H9 (cell line): Measurements from ENCODE around the gene NLRC3. TPM values are rescaled to one million over a fixed set of nuclear protein-coding genes. Genes with fewer than 3 reads are reported as not detected.

Experiments used
- DNase-seq: peaks from one replicate; pipeline ENCODE4 v3.0.0-alpha.2; 2017
- H2AFZ ChIP-seq: one replicate; pipeline ENCODE4 v1.6.1; 2013; ENCODE audit warnings: mild to moderate bottlenecking, low read length, control low read depth, moderate library complexity
- H2AK5ac ChIP-seq: 2 replicates; pipeline ENCODE4 v1.6.1; 2013; ENCODE audit warnings: low read length, control low read depth, mixed read lengths; ENCODE audit not compliant: insufficient read length
- H2BK120ac ChIP-seq: one replicate; pipeline ENCODE4 v1.6.1; 2013; ENCODE audit warnings: low read depth, mild to moderate bottlenecking, low read length, control low read depth, inconsistent platforms; ENCODE audit not compliant: poor library complexity, severe bottlenecking
- H2BK12ac ChIP-seq: 2 replicates; pipeline ENCODE4 v1.6.1; 2013; ENCODE audit warnings: low read length, control low read depth, mixed read lengths, low read depth; ENCODE audit not compliant: insufficient read length
- H2BK15ac ChIP-seq: 2 replicates; pipeline ENCODE4 v1.6.1; 2013; ENCODE audit warnings: low read depth, low read length, control low read depth
- H2BK20ac ChIP-seq: one replicate; pipeline ENCODE4 v1.6.1; 2013; ENCODE audit warnings: low read depth, mild to moderate bottlenecking, low read length, control low read depth, inconsistent platforms; ENCODE audit not compliant: poor library complexity, severe bottlenecking
- H2BK5ac ChIP-seq: 2 replicates; pipeline ENCODE4 v1.6.1; 2013; ENCODE audit warnings: low read length, control low read depth, mixed read lengths; ENCODE audit not compliant: insufficient read length
- H3K14ac ChIP-seq: 2 replicates; pipeline ENCODE4 v1.6.1; 2013; ENCODE audit warnings: low read length, control low read depth; ENCODE audit not compliant: insufficient read depth
- H3K18ac ChIP-seq: 2 replicates; pipeline ENCODE4 v1.6.1; 2013; ENCODE audit warnings: low read depth, mild to moderate bottlenecking, mixed read lengths, low read length, control low read depth; ENCODE audit not compliant: insufficient read length
- H3K23ac ChIP-seq: 2 replicates; pipeline ENCODE4 v1.6.1; 2013; ENCODE audit warnings: low read length, control low read depth, mixed read lengths, low read depth; ENCODE audit not compliant: insufficient read length
- H3K23me2 ChIP-seq: 2 replicates; pipeline ENCODE4 v1.6.1; 2013; ENCODE audit warnings: low read depth, mild to moderate bottlenecking, mixed read lengths, low read length, control low read depth; ENCODE audit not compliant: insufficient read length, poor library complexity, severe bottlenecking
- H3K27ac ChIP-seq: 2 replicates; pipeline ENCODE4 v1.5.1; 2013; ENCODE audit warnings: low read length, control low read depth, mixed read lengths, low read depth; ENCODE audit not compliant: insufficient read length
- H3K27me3 ChIP-seq: 2 replicates; pipeline ENCODE4 v1.6.1; 2013; ENCODE audit warnings: low read length, control low read depth, inconsistent platforms; ENCODE audit not compliant: insufficient read depth
- H3K4ac ChIP-seq: 2 replicates; pipeline ENCODE4 v1.6.1; 2013; ENCODE audit warnings: low read depth, mild to moderate bottlenecking, control low read depth, inconsistent platforms, low read length, moderate library complexity
- H3K4me1 ChIP-seq: 2 replicates; pipeline ENCODE4 v1.6.1; 2013; ENCODE audit warnings: low read length, control low read depth, inconsistent platforms; ENCODE audit not compliant: insufficient read depth
- H3K4me2 ChIP-seq: 2 replicates; pipeline ENCODE4 v1.6.1; 2013; ENCODE audit warnings: low read length, control low read depth, mixed read lengths; ENCODE audit not compliant: insufficient read length, insufficient read depth
- H3K56ac ChIP-seq: 2 replicates; pipeline ENCODE4 v1.6.1; 2013; ENCODE audit warnings: low read depth, mild to moderate bottlenecking, mixed read lengths, low read length, control low read depth; ENCODE audit not compliant: insufficient read length
- H3K79me1 ChIP-seq: 2 replicates; pipeline ENCODE4 v1.6.1; 2013; ENCODE audit warnings: low read depth, mild to moderate bottlenecking, moderate library complexity, low read length, control low read depth, inconsistent platforms; ENCODE audit not compliant: insufficient read depth, poor library complexity, severe bottlenecking
- H3K79me2 ChIP-seq: 2 replicates; pipeline ENCODE4 v1.6.1; 2013; ENCODE audit warnings: low read length, control low read depth, inconsistent platforms; ENCODE audit not compliant: insufficient read depth
- H3K9ac ChIP-seq: 2 replicates; pipeline ENCODE4 v1.6.1; 2013; ENCODE audit warnings: low read length, control low read depth, mixed read lengths; ENCODE audit not compliant: insufficient read length; ENCODE audit errors: extremely low read depth
- H3K9me3 ChIP-seq: one replicate; pipeline ENCODE4 v1.6.1; 2013; ENCODE audit warnings: low read depth, low read length, inconsistent platforms; ENCODE audit not compliant: control insufficient read depth
- H3T11ph ChIP-seq: one replicate; pipeline ENCODE4 v1.6.1; 2013; ENCODE audit warnings: mild to moderate bottlenecking, low read length, control low read depth, inconsistent platforms
- H4K20me1 ChIP-seq: one replicate; pipeline ENCODE4 v1.6.1; 2013; ENCODE audit not compliant: control insufficient read depth, insufficient read length, insufficient read depth
- H4K5ac ChIP-seq: 2 replicates; pipeline ENCODE4 v1.6.1; 2013; ENCODE audit warnings: low read depth, mild to moderate bottlenecking, mixed read lengths, low read length, control low read depth; ENCODE audit not compliant: insufficient read length
- H4K8ac ChIP-seq: replicated peaks from 2 replicates; pipeline ENCODE4 v1.6.1; 2013; ENCODE audit warnings: low read length, control low read depth, mixed read lengths, low read depth; ENCODE audit not compliant: insufficient read length
- H4K91ac ChIP-seq: 2 replicates; pipeline ENCODE4 v1.6.1; 2013; ENCODE audit warnings: low read depth, mild to moderate bottlenecking, moderate library complexity, mixed read lengths, low read length, control low read depth; ENCODE audit not compliant: insufficient read length
- H3K27ac Mint-ChIP-seq, 3 experiments: 2 replicates in 2 of 3; 3 replicates in 1 of 3; pipeline ENCODE4 v1.8.0; 2020 to 2021; ENCODE audit warnings: mixed read lengths in 3 of 3, mild to moderate bottlenecking in 1 of 3, moderate library complexity in 1 of 3
- H3K27me3 Mint-ChIP-seq: 2 replicates; pipeline ENCODE4 v1.8.0; 2021; ENCODE audit warnings: low read depth, mild to moderate bottlenecking, moderate library complexity, mixed read lengths
- H3K36me3 Mint-ChIP-seq, 3 experiments: 2 replicates in 2 of 3; 3 replicates in 1 of 3; pipeline ENCODE4 v1.8.0; 2020 to 2021; ENCODE audit warnings: low read depth in 3 of 3, mixed read lengths in 3 of 3; ENCODE audit not compliant: insufficient read depth in 1 of 3
- H3K4me1 Mint-ChIP-seq, 2 experiments: 2 replicates each; pipeline ENCODE4 v1.8.0; 2020; ENCODE audit warnings: mixed read lengths in 2 of 2
- H3K4me3 Mint-ChIP-seq, 2 experiments: 2 replicates in 1 of 2; 3 replicates in 1 of 2; pipeline ENCODE4 v1.8.0; 2020 to 2021; ENCODE audit warnings: mild to moderate bottlenecking in 2 of 2, mixed read lengths in 2 of 2, moderate library complexity in 1 of 2
- H3K9me3 Mint-ChIP-seq, 2 experiments: 2 replicates in 1 of 2; 3 replicates in 1 of 2; pipeline ENCODE4 v1.8.0; 2020; ENCODE audit warnings: mild to moderate bottlenecking in 2 of 2, mixed read lengths in 2 of 2, moderate library complexity in 1 of 2
- CTCF ChIP-seq: fragments of 200-600 bp; sonication (generic); conservative IDR thresholded peaks from 3 replicates; pipeline ENCODE4 v1.8.0; 2021; ENCODE audit warnings: antibody characterized with exemption, mild to moderate bottlenecking
- WGBS: extraction: QIAGEN DNeasy Blood & Tissue Kit; methylation state at CpG from one replicate; pipeline ENCODE4 v1.1.7; 2013; ENCODE audit warnings: missing lambda C conversion rate, low lambda C conversion rate, mixed read lengths; ENCODE audit not compliant: insufficient read length; ENCODE audit errors: extremely low coverage; 5-methylcytosine and 5-hydroxymethylcytosine counted together
- total RNA-seq: library from RNA; stranded (reverse); gene quantifications from 2 replicates; pipeline ENCODE4 v1.2.1, GENCODE V29; 2021

NLRC3 gene
- total RNA-seq, 1 experiment from 2014 or later = 0.44 TPM

GRCh38 chr16:3591436-3591803 is 14.2 kb upstream of the NLRC3 start:
- H2AK5ac ChIP-seq = no peak overlapping the region
- H2BK20ac ChIP-seq = no peak overlapping the region
- H2BK5ac ChIP-seq = no peak overlapping the region
- no peak overlapping the region for H4K91ac ChIP-seq
- H2AFZ ChIP-seq = no peak overlapping the region
- no peak overlapping the region for H3K27ac ChIP-seq
- H3K9me3 Mint-ChIP-seq = no peaks in the 10 kb centered on the region
- no peaks in the 10 kb centered on the region for H3K27me3 ChIP-seq
- H3K27ac Mint-ChIP-seq = peak overlapping the region in 1 of 3 experiments; percentile 25; a peak in 1 of 7 replicates
- H4K5ac ChIP-seq = no peak overlapping the region
- H3K9ac ChIP-seq = no peak overlapping the region
- H3K79me1 ChIP-seq = no peaks in the 10 kb centered on the region
- no peaks in the 10 kb centered on the region for H3K23me2 ChIP-seq
- H3K56ac ChIP-seq = no peak overlapping the region
- no peak overlapping the region for H3K4me3 Mint-ChIP-seq
- no peaks in the 10 kb centered on the region for H3K4me1 ChIP-seq
- H3K27me3 Mint-ChIP-seq = no peaks in the 10 kb centered on the region
- no peaks in the 10 kb centered on the region for H4K20me1 ChIP-seq
- WGBS = no CpG with 5 or more reads among the region's 5 CpGs
- no peaks in the 10 kb centered on the region for H3K9me3 ChIP-seq
- H2BK15ac ChIP-seq = no peak overlapping the region
- H3K79me2 ChIP-seq = no peaks in the 10 kb centered on the region
- no peak for TF ChIP-seq CTCF
- H3K23ac ChIP-seq = no peak overlapping the region
- H2BK120ac ChIP-seq = no peak overlapping the region
- no peak overlapping the region for H4K8ac ChIP-seq
- no peak overlapping the region for H3K14ac ChIP-seq
- peaks cover 12 to 53% (median 44%) of the 10 kb centered on the region in 3 experiments; a peak in 6 of 7 replicates for H3K36me3 Mint-ChIP-seq
- peaks cover 7 to 12% of the 10 kb centered on the region in 2 experiments for H3K4me1 Mint-ChIP-seq
- no peak overlapping the region for H3K4ac ChIP-seq
- no peak overlapping the region for H3K18ac ChIP-seq
- no peak overlapping the region for H2BK12ac ChIP-seq
- no peak overlapping the region for H3K4me2 ChIP-seq
- DNase-seq = no peak
- no peak overlapping the region for H3T11ph ChIP-seq
